GM23338 (cell line): ENCODE results near the gene SPATA1. TPM values are rescaled to one million over a fixed set of nuclear protein-coding genes. Genes with fewer than 3 reads are reported as not detected.

Experiments
- ATAC-seq: fragments of 200-7000 bp; cut with Tn5 transposase; 3 replicates; pipeline ENCODE4 v1.9.1; 2020
- DNase-seq: peaks from one replicate; pipeline ENCODE4 v3.0.0-alpha.2; 2015; ENCODE audit warnings: low spot score
- H2AFZ ChIP-seq: fragments of 200-600 bp; sonication (generic); 2 replicates; pipeline ENCODE4 v1.8.0; 2016; ENCODE audit warnings: antibody characterized with exemption, mild to moderate bottlenecking, moderate library complexity
- H3F3A ChIP-seq: fragments of 200-600 bp; sonication (generic); replicated peaks from 2 replicates; pipeline ENCODE4 v1.8.0; 2017; ENCODE audit warnings: antibody characterized with exemption, mixed run types, low read depth
- H3K27ac ChIP-seq: fragments of 200-600 bp; sonication (generic); 2 replicates; pipeline ENCODE4 v1.6.1; 2016; ENCODE audit warnings: low read depth
- H3K27me3 ChIP-seq: fragments of 200-600 bp; sonication (generic); 2 replicates; pipeline ENCODE4 v1.8.0; 2016; ENCODE audit warnings: mild to moderate bottlenecking, mixed run types, moderate library complexity; ENCODE audit not compliant: insufficient read depth
- H3K36me3 ChIP-seq: fragments of 200-600 bp; sonication (generic); 2 replicates; pipeline ENCODE4 v1.8.0; 2016; ENCODE audit warnings: mild to moderate bottlenecking; ENCODE audit not compliant: insufficient read depth
- H3K4me1 ChIP-seq: fragments of 200-600 bp; sonication (generic); 2 replicates; pipeline ENCODE4 v1.8.0; 2016; ENCODE audit warnings: mild to moderate bottlenecking, moderate library complexity; ENCODE audit not compliant: insufficient read depth
- H3K4me2 ChIP-seq: fragments of 200-600 bp; sonication (generic); 2 replicates; pipeline ENCODE4 v1.7.1; 2017; ENCODE audit warnings: mixed run types
- H3K4me3 ChIP-seq: fragments of 200-600 bp; sonication (generic); 2 replicates; pipeline ENCODE4 v1.6.1; 2016; ENCODE audit warnings: mixed run types
- H3K79me2 ChIP-seq: fragments of 200-600 bp; sonication (generic); replicated peaks from 2 replicates; pipeline ENCODE4 v1.8.0; 2017; ENCODE audit warnings: mild to moderate bottlenecking; ENCODE audit not compliant: insufficient read depth
- H3K9me2 ChIP-seq: fragments of 200-600 bp; sonication (generic); 2 replicates; pipeline ENCODE4 v1.8.0; 2017; ENCODE audit not compliant: insufficient read depth
- H4K20me1 ChIP-seq: fragments of 200-600 bp; sonication (generic); replicated peaks from 2 replicates; pipeline ENCODE4 v1.8.0; 2017; ENCODE audit warnings: mild to moderate bottlenecking; ENCODE audit not compliant: insufficient read depth
- H3K27ac Mint-ChIP-seq: 2 replicates; pipeline ENCODE4 v1.8.0; 2020; ENCODE audit warnings: inconsistent platforms, mild to moderate bottlenecking, moderate library complexity, mixed read lengths
- H3K27me3 Mint-ChIP-seq: 3 replicates; pipeline ENCODE4 v1.8.0; 2022; ENCODE audit warnings: low read depth, mild to moderate bottlenecking, moderate library complexity, mixed read lengths, inconsistent platforms; ENCODE audit not compliant: insufficient read depth, poor library complexity
- H3K36me3 Mint-ChIP-seq: 3 replicates; pipeline ENCODE4 v1.8.0; 2021; ENCODE audit warnings: low read depth, mild to moderate bottlenecking, inconsistent platforms, moderate library complexity, mixed read lengths
- H3K4me1 Mint-ChIP-seq: 3 replicates; pipeline ENCODE4 v1.8.0; 2020; ENCODE audit warnings: mild to moderate bottlenecking, inconsistent platforms, mixed read lengths
- H3K4me3 Mint-ChIP-seq: 3 replicates; pipeline ENCODE4 v1.8.0; 2021; ENCODE audit warnings: moderate library complexity, mild to moderate bottlenecking, inconsistent platforms, mixed read lengths
- H3K9me3 Mint-ChIP-seq: 3 replicates; pipeline ENCODE4 v1.8.0; 2020; ENCODE audit warnings: moderate library complexity, mild to moderate bottlenecking, inconsistent platforms, mixed read lengths
- EZH2 ChIP-seq: fragments of 200-600 bp; sonication (generic); IDR thresholded peaks from one replicate; pipeline ENCODE4 v1.8.0; 2017; ENCODE audit warnings: antibody characterized with exemption, mild to moderate bottlenecking, low read depth; ENCODE audit not compliant: unreplicated experiment
- EZH2phosphoT487 ChIP-seq: fragments of 200-600 bp; sonication (generic); IDR thresholded peaks from one replicate; pipeline ENCODE4 v1.8.1; 2018; ENCODE audit warnings: antibody characterized with exemption; ENCODE audit not compliant: unreplicated experiment
- POLR2AphosphoS5 ChIP-seq: IDR thresholded peaks from 2 replicates; pipeline ENCODE4 v1.6.1; 2016; ENCODE audit warnings: antibody characterized with exemption, low read depth
- ZNF114 ChIP-seq: fragments of 250-450 bp; sonication (Bioruptor Pico); IDR thresholded peaks from 2 replicates; pipeline ENCODE4 v1.5.0; 2020; ENCODE audit warnings: mild to moderate bottlenecking, moderate library complexity
- polyA plus RNA-seq: library from polyadenylated mRNA; unstranded; fragments of >200 nt; fragmentation: Nextera tagmentation; extraction: Ambion mirVana; gene quantifications from 2 replicates; pipeline ENCODE4 v1.2.1, GENCODE V29; 2016
- total RNA-seq: library from RNA; depleted of rRNA; stranded (reverse); fragments of >200 nt; shearing (Covaris generic); gene quantifications from 2 replicates; pipeline ENCODE4 v1.2.3, GENCODE V29; 2014
- TF ChIP-seq, protein P1 (sequence below): IDR thresholded peaks from one replicate; pipeline ENCODE4 v1.6.1; 2018; ENCODE audit warnings: antibody characterized with exemption; ENCODE audit not compliant: unreplicated experiment
- TF ChIP-seq, protein P2 (sequence below), 2 experiments: fragments of 200-600 bp in 1 of 2; sonication (generic) in 1 of 2; conservative IDR thresholded peaks; 2 replicates each; pipeline versions ENCODE4 v1.5.1 to v1.6.1; 2016 to 2017; ENCODE audit warnings: antibody characterized with exemption in 2 of 2, low read depth in 2 of 2, mild to moderate bottlenecking in 2 of 2, moderate library complexity in 1 of 2
- TF ChIP-seq, protein P3 (sequence below): fragments of 250-450 bp; sonication (Bioruptor Pico); IDR thresholded peaks from 2 replicates; pipeline ENCODE4 v1.5.0; 2020; ENCODE audit warnings: mild to moderate bottlenecking, moderate library complexity
- TF ChIP-seq, protein P4 (sequence below): IDR thresholded peaks from 2 replicates; pipeline ENCODE4 v1.6.1; 2016; ENCODE audit warnings: antibody characterized with exemption

Gene SPATA1
- total and polyA plus RNA-seq, 2 experiments from 2014 or later: 3.3 TPM; not detected in 1

DNA sequence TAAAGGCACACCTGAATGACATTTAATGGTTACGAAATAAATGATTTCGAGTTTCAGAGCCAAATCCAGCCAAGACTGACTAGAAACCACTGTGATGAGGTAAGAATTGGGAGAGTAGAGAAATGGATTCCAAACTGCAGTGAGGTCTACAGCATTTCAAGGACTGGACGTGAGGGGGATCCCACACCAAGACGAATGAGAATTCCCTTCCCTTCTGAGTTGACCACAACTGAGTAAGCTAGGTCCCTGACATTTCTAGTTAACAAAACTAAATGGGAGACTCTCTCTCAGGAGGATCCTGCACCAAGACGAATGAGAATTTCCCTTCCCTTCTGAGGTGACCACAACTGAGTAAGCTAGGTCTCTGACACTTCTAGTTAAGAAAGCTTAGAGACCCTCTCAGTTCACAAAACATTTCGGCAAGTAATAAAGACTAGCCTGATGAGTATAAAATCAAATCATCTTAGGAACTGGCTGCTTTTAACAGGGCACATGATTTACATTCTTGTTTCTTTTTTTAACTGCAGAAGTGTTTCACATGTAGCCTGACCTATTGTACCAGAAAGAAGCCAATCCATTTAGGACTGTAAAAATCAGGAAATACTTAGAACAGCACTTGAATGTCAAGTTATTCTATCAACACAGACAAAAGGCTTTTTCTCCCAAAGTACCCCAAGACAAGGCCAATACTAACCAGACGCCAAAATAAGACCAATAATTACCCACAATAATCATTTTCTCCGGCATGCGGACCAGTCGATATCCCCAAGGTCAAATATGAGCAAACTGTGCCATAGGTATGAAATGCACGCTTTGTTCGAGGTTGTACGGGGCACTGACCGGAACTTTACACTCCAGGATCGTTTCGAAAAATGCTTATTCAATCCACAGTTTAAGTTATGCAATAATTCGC lies 1.4 kb upstream of the SPATA1 start:
- Histone ChIP-seq H3K4me1 (peaks cover 44% of the 10 kb centered on the region), H2AFZ (peak overlapping the region; percentile 72; the same call in 1 of the 2 replicates), H3K36me3 (no peaks in the 10 kb centered on the region), H3K27me3 (peaks cover 12% of the 10 kb centered on the region), H3K79me2 (peaks cover 53% of the 10 kb centered on the region), H3K4me2 (peak overlapping the region; percentile 99), H3F3A (no peaks in the 10 kb centered on the region), H3K27ac (no peak overlapping the region), H3K9me2 (no peaks in the 10 kb centered on the region), H3K4me3 (peak overlapping the region; percentile 96), H4K20me1 (peaks cover 14% of the 10 kb centered on the region)
- Mint-ChIP-seq H3K36me3 (peaks cover 26% of the 10 kb centered on the region), H3K9me3 (peaks cover 9% of the 10 kb centered on the region; the same call in 1 of the 3 replicates), H3K27ac (peak overlapping the region; percentile 55), H3K27me3 (peaks cover 12% of the 10 kb centered on the region), H3K4me3 (peak overlapping the region; percentile 93), H3K4me1 (peaks cover 42% of the 10 kb centered on the region)
- TF ChIP-seq, protein P1, sequence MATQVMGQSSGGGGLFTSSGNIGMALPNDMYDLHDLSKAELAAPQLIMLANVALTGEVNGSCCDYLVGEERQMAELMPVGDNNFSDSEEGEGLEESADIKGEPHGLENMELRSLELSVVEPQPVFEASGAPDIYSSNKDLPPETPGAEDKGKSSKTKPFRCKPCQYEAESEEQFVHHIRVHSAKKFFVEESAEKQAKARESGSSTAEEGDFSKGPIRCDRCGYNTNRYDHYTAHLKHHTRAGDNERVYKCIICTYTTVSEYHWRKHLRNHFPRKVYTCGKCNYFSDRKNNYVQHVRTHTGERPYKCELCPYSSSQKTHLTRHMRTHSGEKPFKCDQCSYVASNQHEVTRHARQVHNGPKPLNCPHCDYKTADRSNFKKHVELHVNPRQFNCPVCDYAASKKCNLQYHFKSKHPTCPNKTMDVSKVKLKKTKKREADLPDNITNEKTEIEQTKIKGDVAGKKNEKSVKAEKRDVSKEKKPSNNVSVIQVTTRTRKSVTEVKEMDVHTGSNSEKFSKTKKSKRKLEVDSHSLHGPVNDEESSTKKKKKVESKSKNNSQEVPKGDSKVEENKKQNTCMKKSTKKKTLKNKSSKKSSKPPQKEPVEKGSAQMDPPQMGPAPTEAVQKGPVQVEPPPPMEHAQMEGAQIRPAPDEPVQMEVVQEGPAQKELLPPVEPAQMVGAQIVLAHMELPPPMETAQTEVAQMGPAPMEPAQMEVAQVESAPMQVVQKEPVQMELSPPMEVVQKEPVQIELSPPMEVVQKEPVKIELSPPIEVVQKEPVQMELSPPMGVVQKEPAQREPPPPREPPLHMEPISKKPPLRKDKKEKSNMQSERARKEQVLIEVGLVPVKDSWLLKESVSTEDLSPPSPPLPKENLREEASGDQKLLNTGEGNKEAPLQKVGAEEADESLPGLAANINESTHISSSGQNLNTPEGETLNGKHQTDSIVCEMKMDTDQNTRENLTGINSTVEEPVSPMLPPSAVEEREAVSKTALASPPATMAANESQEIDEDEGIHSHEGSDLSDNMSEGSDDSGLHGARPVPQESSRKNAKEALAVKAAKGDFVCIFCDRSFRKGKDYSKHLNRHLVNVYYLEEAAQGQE: no peak
- TF ChIP-seq ZNF114 (CRISPR knock-in tag) (no peak), EZH2 (no peak), EZH2phosphoT487 (no peak), POLR2AphosphoS5 (no peak)
- TF ChIP-seq, protein P2, sequence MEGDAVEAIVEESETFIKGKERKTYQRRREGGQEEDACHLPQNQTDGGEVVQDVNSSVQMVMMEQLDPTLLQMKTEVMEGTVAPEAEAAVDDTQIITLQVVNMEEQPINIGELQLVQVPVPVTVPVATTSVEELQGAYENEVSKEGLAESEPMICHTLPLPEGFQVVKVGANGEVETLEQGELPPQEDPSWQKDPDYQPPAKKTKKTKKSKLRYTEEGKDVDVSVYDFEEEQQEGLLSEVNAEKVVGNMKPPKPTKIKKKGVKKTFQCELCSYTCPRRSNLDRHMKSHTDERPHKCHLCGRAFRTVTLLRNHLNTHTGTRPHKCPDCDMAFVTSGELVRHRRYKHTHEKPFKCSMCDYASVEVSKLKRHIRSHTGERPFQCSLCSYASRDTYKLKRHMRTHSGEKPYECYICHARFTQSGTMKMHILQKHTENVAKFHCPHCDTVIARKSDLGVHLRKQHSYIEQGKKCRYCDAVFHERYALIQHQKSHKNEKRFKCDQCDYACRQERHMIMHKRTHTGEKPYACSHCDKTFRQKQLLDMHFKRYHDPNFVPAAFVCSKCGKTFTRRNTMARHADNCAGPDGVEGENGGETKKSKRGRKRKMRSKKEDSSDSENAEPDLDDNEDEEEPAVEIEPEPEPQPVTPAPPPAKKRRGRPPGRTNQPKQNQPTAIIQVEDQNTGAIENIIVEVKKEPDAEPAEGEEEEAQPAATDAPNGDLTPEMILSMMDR (conservative IDR thresholded peaks at IDR 0.05; ENCODE audit: low read depth in 2 of 2): no peak
- TF ChIP-seq, protein P3, sequence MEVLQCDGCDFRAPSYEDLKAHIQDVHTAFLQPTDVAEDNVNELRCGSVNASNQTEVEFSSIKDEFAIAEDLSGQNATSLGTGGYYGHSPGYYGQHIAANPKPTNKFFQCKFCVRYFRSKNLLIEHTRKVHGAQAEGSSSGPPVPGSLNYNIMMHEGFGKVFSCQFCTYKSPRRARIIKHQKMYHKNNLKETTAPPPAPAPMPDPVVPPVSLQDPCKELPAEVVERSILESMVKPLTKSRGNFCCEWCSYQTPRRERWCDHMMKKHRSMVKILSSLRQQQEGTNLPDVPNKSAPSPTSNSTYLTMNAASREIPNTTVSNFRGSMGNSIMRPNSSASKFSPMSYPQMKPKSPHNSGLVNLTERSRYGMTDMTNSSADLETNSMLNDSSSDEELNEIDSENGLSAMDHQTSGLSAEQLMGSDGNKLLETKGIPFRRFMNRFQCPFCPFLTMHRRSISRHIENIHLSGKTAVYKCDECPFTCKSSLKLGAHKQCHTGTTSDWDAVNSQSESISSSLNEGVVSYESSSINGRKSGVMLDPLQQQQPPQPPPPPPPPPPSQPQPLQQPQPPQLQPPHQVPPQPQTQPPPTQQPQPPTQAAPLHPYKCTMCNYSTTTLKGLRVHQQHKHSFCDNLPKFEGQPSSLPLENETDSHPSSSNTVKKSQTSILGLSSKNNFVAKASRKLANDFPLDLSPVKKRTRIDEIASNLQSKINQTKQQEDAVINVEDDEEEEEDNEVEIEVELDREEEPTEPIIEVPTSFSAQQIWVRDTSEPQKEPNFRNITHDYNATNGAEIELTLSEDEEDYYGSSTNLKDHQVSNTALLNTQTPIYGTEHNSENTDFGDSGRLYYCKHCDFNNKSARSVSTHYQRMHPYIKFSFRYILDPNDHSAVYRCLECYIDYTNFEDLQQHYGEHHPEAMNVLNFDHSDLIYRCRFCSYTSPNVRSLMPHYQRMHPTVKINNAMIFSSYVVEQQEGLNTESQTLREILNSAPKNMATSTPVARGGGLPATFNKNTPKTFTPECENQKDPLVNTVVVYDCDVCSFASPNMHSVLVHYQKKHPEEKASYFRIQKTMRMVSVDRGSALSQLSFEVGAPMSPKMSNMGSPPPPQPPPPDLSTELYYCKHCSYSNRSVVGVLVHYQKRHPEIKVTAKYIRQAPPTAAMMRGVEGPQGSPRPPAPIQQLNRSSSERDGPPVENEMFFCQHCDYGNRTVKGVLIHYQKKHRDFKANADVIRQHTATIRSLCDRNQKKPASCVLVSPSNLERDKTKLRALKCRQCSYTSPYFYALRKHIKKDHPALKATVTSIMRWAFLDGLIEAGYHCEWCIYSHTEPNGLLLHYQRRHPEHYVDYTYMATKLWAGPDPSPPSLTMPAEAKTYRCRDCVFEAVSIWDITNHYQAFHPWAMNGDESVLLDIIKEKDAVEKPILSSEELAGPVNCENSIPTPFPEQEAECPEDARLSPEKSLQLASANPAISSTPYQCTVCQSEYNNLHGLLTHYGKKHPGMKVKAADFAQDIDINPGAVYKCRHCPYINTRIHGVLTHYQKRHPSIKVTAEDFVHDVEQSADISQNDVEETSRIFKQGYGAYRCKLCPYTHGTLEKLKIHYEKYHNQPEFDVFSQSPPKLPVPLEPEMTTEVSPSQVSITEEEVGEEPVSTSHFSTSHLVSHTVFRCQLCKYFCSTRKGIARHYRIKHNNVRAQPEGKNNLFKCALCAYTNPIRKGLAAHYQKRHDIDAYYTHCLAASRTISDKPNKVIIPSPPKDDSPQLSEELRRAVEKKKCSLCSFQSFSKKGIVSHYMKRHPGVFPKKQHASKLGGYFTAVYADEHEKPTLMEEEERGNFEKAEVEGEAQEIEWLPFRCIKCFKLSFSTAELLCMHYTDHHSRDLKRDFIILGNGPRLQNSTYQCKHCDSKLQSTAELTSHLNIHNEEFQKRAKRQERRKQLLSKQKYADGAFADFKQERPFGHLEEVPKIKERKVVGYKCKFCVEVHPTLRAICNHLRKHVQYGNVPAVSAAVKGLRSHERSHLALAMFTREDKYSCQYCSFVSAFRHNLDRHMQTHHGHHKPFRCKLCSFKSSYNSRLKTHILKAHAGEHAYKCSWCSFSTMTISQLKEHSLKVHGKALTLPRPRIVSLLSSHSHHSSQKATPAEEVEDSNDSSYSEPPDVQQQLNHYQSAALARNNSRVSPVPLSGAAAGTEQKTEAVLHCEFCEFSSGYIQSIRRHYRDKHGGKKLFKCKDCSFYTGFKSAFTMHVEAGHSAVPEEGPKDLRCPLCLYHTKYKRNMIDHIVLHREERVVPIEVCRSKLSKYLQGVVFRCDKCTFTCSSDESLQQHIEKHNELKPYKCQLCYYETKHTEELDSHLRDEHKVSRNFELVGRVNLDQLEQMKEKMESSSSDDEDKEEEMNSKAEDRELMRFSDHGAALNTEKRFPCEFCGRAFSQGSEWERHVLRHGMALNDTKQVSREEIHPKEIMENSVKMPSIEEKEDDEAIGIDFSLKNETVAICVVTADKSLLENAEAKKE: no peak
- TF ChIP-seq, protein P4, sequence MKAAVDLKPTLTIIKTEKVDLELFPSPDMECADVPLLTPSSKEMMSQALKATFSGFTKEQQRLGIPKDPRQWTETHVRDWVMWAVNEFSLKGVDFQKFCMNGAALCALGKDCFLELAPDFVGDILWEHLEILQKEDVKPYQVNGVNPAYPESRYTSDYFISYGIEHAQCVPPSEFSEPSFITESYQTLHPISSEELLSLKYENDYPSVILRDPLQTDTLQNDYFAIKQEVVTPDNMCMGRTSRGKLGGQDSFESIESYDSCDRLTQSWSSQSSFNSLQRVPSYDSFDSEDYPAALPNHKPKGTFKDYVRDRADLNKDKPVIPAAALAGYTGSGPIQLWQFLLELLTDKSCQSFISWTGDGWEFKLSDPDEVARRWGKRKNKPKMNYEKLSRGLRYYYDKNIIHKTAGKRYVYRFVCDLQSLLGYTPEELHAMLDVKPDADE: no peak
- no peak for ATAC-seq
- no peak for DNase-seq
